Measurements from ENCODE around the gene FTO.

FTO gene

GRCh38 chr16:53982631-53983042 is 278.7 kb downstream of the FTO start:
- Histone ChIP-seq H3K9me3 (ENCODE audit: control insufficient read depth in 2 of 2, low read length in 2 of 2) (no peaks in the 10 kb centered on the region), H3K27me3 (ENCODE audit: control insufficient read depth in 2 of 2, insufficient read depth in 2 of 2, low read length in 2 of 2) (no peaks in the 10 kb centered on the region), H3K4me1 (ENCODE audit: control insufficient read depth in 2 of 2, insufficient read depth in 2 of 2, low read length in 2 of 2) (no peaks in the 10 kb centered on the region), H3K36me3 (ENCODE audit: control insufficient read depth in 2 of 2, insufficient read depth in 2 of 2, low read length in 2 of 2) (no peaks in the 10 kb centered on the region), H3K4me3 (ENCODE audit: low read length in 2 of 2) (no peak overlapping the region), H3K27ac (ENCODE audit: low read depth in 2 of 2, low read length in 2 of 2) (no peak overlapping the region), H3K9ac (ENCODE audit: low read depth in 1 of 2, low read length in 2 of 2) (no peak overlapping the region)

- Histone ChIP-seq H3K4me3 (ENCODE audit: low read length in 2 of 2) (no peak overlapping the region), H3K9me3 (ENCODE audit: control insufficient read depth in 2 of 2, low read length in 2 of 2) (no peaks in the 10 kb centered on the region), H3K9ac (ENCODE audit: low read depth in 1 of 2, low read length in 2 of 2) (no peak overlapping the region), H3K4me1 (ENCODE audit: control insufficient read depth in 2 of 2, insufficient read depth in 2 of 2, low read length in 2 of 2) (no peaks in the 10 kb centered on the region), H3K36me3 (ENCODE audit: control insufficient read depth in 2 of 2, insufficient read depth in 2 of 2, low read length in 2 of 2) (no peaks in the 10 kb centered on the region), H3K27me3 (ENCODE audit: control insufficient read depth in 2 of 2, insufficient read depth in 2 of 2, low read length in 2 of 2) (no peaks in the 10 kb centered on the region), H3K27ac (ENCODE audit: low read depth in 2 of 2, low read length in 2 of 2) (no peak overlapping the region)
Observed at GRCh38 chr16:53984936-53985335, 281.0 kb downstream of the FTO start.

GRCh38 chr16:53985861-53986260 is 281.9 kb downstream of the FTO start:
- no peak overlapping the region for H3K4me3 ChIP-seq (ENCODE audit: low read length in 2 of 2)
- no peak overlapping the region for H3K27ac ChIP-seq (ENCODE audit: low read depth in 2 of 2, low read length in 2 of 2)
- no peaks in the 10 kb centered on the region for H3K27me3 ChIP-seq (ENCODE audit: control insufficient read depth in 2 of 2, insufficient read depth in 2 of 2, low read length in 2 of 2)
- H3K4me1 ChIP-seq (ENCODE audit: control insufficient read depth in 2 of 2, insufficient read depth in 2 of 2, low read length in 2 of 2), result no peaks in the 10 kb centered on the region
- H3K9me3 ChIP-seq (ENCODE audit: control insufficient read depth in 2 of 2, low read length in 2 of 2), result no peaks in the 10 kb centered on the region
- no peak overlapping the region for H3K9ac ChIP-seq (ENCODE audit: low read depth in 1 of 2, low read length in 2 of 2)
- no peaks in the 10 kb centered on the region for H3K36me3 ChIP-seq (ENCODE audit: control insufficient read depth in 2 of 2, insufficient read depth in 2 of 2, low read length in 2 of 2)

GRCh38 chr16:53986793-53987192 is 282.8 kb downstream of the FTO start:
- H3K36me3 ChIP-seq (ENCODE audit: control insufficient read depth in 2 of 2, insufficient read depth in 2 of 2, low read length in 2 of 2), result no peaks in the 10 kb centered on the region
- no peaks in the 10 kb centered on the region for H3K4me1 ChIP-seq (ENCODE audit: control insufficient read depth in 2 of 2, insufficient read depth in 2 of 2, low read length in 2 of 2)
- no peak overlapping the region for H3K9ac ChIP-seq (ENCODE audit: low read depth in 1 of 2, low read length in 2 of 2)
- H3K27ac ChIP-seq (ENCODE audit: low read depth in 2 of 2, low read length in 2 of 2), result no peak overlapping the region
- H3K27me3 ChIP-seq (ENCODE audit: control insufficient read depth in 2 of 2, insufficient read depth in 2 of 2, low read length in 2 of 2), result no peaks in the 10 kb centered on the region
- H3K4me3 ChIP-seq (ENCODE audit: low read length in 2 of 2), result no peak overlapping the region
- H3K9me3 ChIP-seq (ENCODE audit: control insufficient read depth in 2 of 2, low read length in 2 of 2), result no peaks in the 10 kb centered on the region

- H3K27me3 ChIP-seq (ENCODE audit: control insufficient read depth in 2 of 2, insufficient read depth in 2 of 2, low read length in 2 of 2), result no peaks in the 10 kb centered on the region
- no peak overlapping the region for H3K9ac ChIP-seq (ENCODE audit: low read depth in 1 of 2, low read length in 2 of 2)
- no peak overlapping the region for H3K27ac ChIP-seq (ENCODE audit: low read depth in 2 of 2, low read length in 2 of 2)
- no peak overlapping the region for H3K4me3 ChIP-seq (ENCODE audit: low read length in 2 of 2)
- H3K36me3 ChIP-seq (ENCODE audit: control insufficient read depth in 2 of 2, insufficient read depth in 2 of 2, low read length in 2 of 2), result no peaks in the 10 kb centered on the region
- no peaks in the 10 kb centered on the region for H3K4me1 ChIP-seq (ENCODE audit: control insufficient read depth in 2 of 2, insufficient read depth in 2 of 2, low read length in 2 of 2)
- no peaks in the 10 kb centered on the region for H3K9me3 ChIP-seq (ENCODE audit: control insufficient read depth in 2 of 2, low read length in 2 of 2)
Observed at GRCh38 chr16:53988136-53988535, 284.2 kb downstream of the FTO start.

GRCh38 chr16:53989597-53989996 is 285.6 kb downstream of the FTO start:
- no peak overlapping the region for H3K4me3 ChIP-seq (ENCODE audit: low read length in 2 of 2)
- H3K4me1 ChIP-seq (ENCODE audit: control insufficient read depth in 2 of 2, insufficient read depth in 2 of 2, low read length in 2 of 2), result no peaks in the 10 kb centered on the region
- no peak overlapping the region for H3K9ac ChIP-seq (ENCODE audit: low read depth in 1 of 2, low read length in 2 of 2)
- H3K27me3 ChIP-seq (ENCODE audit: control insufficient read depth in 2 of 2, insufficient read depth in 2 of 2, low read length in 2 of 2), result no peaks in the 10 kb centered on the region
- no peaks in the 10 kb centered on the region for H3K9me3 ChIP-seq (ENCODE audit: control insufficient read depth in 2 of 2, low read length in 2 of 2)
- no peak overlapping the region for H3K27ac ChIP-seq (ENCODE audit: low read depth in 2 of 2, low read length in 2 of 2)
- H3K36me3 ChIP-seq (ENCODE audit: control insufficient read depth in 2 of 2, insufficient read depth in 2 of 2, low read length in 2 of 2), result no peaks in the 10 kb centered on the region

- H3K4me1 ChIP-seq (ENCODE audit: control insufficient read depth in 2 of 2, insufficient read depth in 2 of 2, low read length in 2 of 2), result no peaks in the 10 kb centered on the region
- H3K27me3 ChIP-seq (ENCODE audit: control insufficient read depth in 2 of 2, insufficient read depth in 2 of 2, low read length in 2 of 2), result no peaks in the 10 kb centered on the region
- no peaks in the 10 kb centered on the region for H3K36me3 ChIP-seq (ENCODE audit: control insufficient read depth in 2 of 2, insufficient read depth in 2 of 2, low read length in 2 of 2)
- no peak overlapping the region for H3K4me3 ChIP-seq (ENCODE audit: low read length in 2 of 2)
- H3K9ac ChIP-seq (ENCODE audit: low read depth in 1 of 2, low read length in 2 of 2), result no peak overlapping the region
- H3K27ac ChIP-seq (ENCODE audit: low read depth in 2 of 2, low read length in 2 of 2), result no peak overlapping the region
- no peaks in the 10 kb centered on the region for H3K9me3 ChIP-seq (ENCODE audit: control insufficient read depth in 2 of 2, low read length in 2 of 2)
Observed at GRCh38 chr16:53991754-53992378, 287.9 kb downstream of the FTO start.

- Histone ChIP-seq H3K4me3 (ENCODE audit: low read length in 2 of 2) (no peak overlapping the region), H3K27me3 (ENCODE audit: control insufficient read depth in 2 of 2, insufficient read depth in 2 of 2, low read length in 2 of 2) (no peaks in the 10 kb centered on the region), H3K9ac (ENCODE audit: low read depth in 1 of 2, low read length in 2 of 2) (no peak overlapping the region), H3K4me1 (ENCODE audit: control insufficient read depth in 2 of 2, insufficient read depth in 2 of 2, low read length in 2 of 2) (no peaks in the 10 kb centered on the region), H3K36me3 (ENCODE audit: control insufficient read depth in 2 of 2, insufficient read depth in 2 of 2, low read length in 2 of 2) (no peaks in the 10 kb centered on the region), H3K9me3 (ENCODE audit: control insufficient read depth in 2 of 2, low read length in 2 of 2) (no peaks in the 10 kb centered on the region), H3K27ac (ENCODE audit: low read depth in 2 of 2, low read length in 2 of 2) (no peak overlapping the region)
Observed at GRCh38 chr16:53995378-53995777, 291.4 kb downstream of the FTO start.

GRCh38 chr16:53996961-53997360 is 293.0 kb downstream of the FTO start:
- Histone ChIP-seq H3K4me3 (ENCODE audit: low read length in 2 of 2) (no peak overlapping the region), H3K4me1 (ENCODE audit: control insufficient read depth in 2 of 2, insufficient read depth in 2 of 2, low read length in 2 of 2) (no peaks in the 10 kb centered on the region), H3K36me3 (ENCODE audit: control insufficient read depth in 2 of 2, insufficient read depth in 2 of 2, low read length in 2 of 2) (no peaks in the 10 kb centered on the region), H3K9ac (ENCODE audit: low read depth in 1 of 2, low read length in 2 of 2) (no peak overlapping the region), H3K9me3 (ENCODE audit: control insufficient read depth in 2 of 2, low read length in 2 of 2) (no peaks in the 10 kb centered on the region), H3K27ac (ENCODE audit: low read depth in 2 of 2, low read length in 2 of 2) (no peak overlapping the region), H3K27me3 (ENCODE audit: control insufficient read depth in 2 of 2, insufficient read depth in 2 of 2, low read length in 2 of 2) (no peaks in the 10 kb centered on the region)

GRCh38 chr16:53998024-53998810 is 294.3 kb downstream of the FTO start:
- H3K36me3 ChIP-seq (ENCODE audit: control insufficient read depth in 2 of 2, insufficient read depth in 2 of 2, low read length in 2 of 2), result no peaks in the 10 kb centered on the region
- no peaks in the 10 kb centered on the region for H3K9me3 ChIP-seq (ENCODE audit: control insufficient read depth in 2 of 2, low read length in 2 of 2)
- H3K9ac ChIP-seq (ENCODE audit: low read depth in 1 of 2, low read length in 2 of 2), result no peak overlapping the region
- H3K4me1 ChIP-seq (ENCODE audit: control insufficient read depth in 2 of 2, insufficient read depth in 2 of 2, low read length in 2 of 2), result no peaks in the 10 kb centered on the region
- H3K27ac ChIP-seq (ENCODE audit: low read depth in 2 of 2, low read length in 2 of 2), result no peak overlapping the region
- H3K27me3 ChIP-seq (ENCODE audit: control insufficient read depth in 2 of 2, insufficient read depth in 2 of 2, low read length in 2 of 2), result no peaks in the 10 kb centered on the region
- H3K4me3 ChIP-seq (ENCODE audit: low read length in 2 of 2), result no peak overlapping the region
